ENCODE data around the gene TMEM168. TPM values are rescaled to one million over a fixed set of nuclear protein-coding genes. Genes with fewer than 3 reads are reported as not detected.

TMEM168 gene, protein sequence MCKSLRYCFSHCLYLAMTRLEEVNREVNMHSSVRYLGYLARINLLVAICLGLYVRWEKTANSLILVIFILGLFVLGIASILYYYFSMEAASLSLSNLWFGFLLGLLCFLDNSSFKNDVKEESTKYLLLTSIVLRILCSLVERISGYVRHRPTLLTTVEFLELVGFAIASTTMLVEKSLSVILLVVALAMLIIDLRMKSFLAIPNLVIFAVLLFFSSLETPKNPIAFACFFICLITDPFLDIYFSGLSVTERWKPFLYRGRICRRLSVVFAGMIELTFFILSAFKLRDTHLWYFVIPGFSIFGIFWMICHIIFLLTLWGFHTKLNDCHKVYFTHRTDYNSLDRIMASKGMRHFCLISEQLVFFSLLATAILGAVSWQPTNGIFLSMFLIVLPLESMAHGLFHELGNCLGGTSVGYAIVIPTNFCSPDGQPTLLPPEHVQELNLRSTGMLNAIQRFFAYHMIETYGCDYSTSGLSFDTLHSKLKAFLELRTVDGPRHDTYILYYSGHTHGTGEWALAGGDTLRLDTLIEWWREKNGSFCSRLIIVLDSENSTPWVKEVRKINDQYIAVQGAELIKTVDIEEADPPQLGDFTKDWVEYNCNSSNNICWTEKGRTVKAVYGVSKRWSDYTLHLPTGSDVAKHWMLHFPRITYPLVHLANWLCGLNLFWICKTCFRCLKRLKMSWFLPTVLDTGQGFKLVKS
- 10.1 and 16.2 TPM in 2 replicates for total RNA-seq

GRCh38 chr7:112789817-112790585 lies at the start of gene TMEM168:
Gene TMEM168 (minus strand): TSS chr7:112790393. CDS start chr7:112784825, 5,568 bp downstream.

All from epithelial cell of alveolus of lung (primary cell).